Activated CD4-positive, alpha-beta T cell treated with anti-CD3 and anti-CD28 coated beads for 48 hours (primary cell): ENCODE data around the gene PHF20.
"Not testable (repeated sequence)": the region's sequence is repeated elsewhere in the genome, so short reads cannot be mapped to it uniquely, and the experiment has no call there.

Experiments
- DNase-seq: peaks from one replicate; pipeline ENCODE4 v3.0.0-alpha.2; 2020

PHF20 gene

DNA sequence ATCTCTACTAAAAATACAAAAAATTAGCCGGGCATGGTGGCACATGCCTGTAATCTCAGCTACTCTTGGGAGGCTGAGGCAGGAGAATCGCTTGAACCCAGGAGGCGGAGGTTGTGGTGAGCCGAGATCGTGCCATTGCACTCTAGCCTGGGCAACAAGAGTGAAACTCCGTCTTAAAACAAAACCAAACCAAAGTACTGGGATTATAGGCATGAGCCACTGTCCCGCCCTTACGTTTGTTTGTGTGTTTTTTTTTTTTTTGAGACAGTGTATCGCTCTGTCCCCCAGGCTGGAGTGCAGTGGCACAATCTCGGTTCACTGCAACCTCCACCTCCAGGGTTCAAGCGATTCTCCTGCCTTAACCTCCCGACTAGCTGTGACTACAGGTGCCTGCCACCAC, 12.0 kb downstream of the PHF20 start:
- DNase-seq: not testable (repeated sequence)

DNA sequence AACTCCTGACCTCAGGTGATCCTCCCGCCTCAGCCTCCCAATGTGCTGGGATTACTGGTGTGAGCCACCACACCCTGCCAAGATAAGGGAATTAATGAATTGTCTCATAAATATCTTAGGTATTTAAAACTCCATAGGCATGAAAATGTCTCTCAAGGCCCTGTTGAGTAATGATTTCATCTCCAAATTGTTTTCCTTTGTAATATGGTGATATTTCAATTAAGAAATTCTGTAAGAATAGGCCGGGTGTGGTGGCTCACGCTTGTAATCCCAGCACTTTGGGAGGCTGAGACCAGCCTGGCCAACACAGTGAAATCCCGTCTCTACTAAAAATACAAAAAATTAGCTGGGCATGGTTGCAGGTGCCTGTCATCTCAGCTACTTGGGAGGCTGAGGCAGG, 13.7 kb downstream of the PHF20 start:
- not testable (repeated sequence) for DNase-seq

DNA sequence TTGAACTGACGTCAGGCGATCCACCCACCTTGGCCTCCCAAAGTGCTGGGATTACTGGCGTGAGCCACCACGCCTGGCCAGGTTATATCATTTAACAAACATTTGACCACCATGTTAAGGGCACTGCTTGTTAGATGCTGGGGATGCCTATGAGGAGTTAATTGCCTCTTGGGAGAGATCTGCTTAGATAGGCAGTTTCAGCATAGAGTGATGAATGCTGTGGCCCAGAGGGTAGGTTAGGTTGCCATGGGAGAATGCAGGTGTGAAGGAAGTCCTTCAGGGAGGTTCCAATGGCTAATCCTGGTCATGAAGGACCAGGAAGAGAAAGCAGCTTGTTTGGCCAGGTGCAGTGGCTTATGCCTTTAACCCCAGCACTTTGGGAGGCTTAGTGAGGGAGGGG, 17.0 kb downstream of the PHF20 start:
- no peak for DNase-seq

DNA sequence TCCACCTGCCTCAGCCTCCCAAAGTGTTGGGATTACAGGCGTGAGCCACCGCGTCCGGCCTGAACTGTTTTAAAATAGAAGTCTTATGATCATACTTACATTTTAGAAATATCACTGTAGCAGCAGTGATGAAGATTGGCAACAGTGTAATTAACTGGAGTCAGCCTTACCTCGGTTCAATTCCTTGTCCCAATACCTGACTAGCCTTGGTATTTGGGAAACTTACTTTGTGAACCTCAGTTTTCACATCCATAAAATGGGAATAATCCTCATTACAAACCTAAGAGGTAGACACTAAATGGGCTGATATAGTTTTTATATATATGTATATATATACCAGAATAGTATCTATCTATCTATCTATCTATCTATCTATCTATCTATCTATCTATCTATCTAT, 19.3 kb downstream of the PHF20 start:
- no peak for DNase-seq

DNA sequence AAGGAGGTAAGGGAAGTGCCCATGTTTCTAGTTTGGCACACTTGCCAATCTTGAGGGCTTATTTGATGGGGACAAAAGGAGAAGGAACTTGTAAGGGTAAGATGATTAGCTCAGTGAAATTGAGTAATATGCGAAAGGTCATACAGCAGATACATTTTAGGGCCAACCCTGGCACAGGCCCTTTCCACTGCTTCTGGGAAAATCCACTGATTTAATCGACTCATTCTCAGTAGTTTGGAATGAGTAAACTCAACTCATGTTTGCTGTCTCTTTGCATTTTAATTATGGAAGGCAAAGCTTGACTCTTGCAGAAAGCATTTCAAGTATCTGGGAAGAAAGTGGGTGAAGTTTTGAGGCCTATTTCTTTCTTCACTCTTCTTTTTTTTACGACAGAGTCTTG, 20.0 kb downstream of the PHF20 start:
- peak; percentile 22 for DNase-seq

DNA sequence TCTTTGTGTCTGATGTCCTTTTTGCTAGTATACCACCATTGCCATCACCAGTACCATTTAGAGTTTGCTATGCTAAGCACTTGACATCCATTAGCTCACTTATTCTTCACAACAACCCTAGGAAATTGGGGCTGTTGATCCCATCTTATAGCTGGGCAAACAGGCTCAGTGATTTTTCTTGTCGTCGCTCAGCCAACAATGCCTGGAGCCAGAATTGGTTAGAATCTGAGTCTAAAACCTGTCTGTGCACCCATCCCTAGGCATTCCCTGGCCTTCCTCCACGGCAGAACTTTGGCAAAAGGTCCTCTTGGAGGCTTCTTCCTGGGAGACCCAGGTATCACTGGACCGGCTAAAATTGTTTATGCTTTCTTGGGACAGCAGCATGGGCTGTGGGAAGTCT, 20.9 kb downstream of the PHF20 start:
- DNase-seq: no peak

DNA sequence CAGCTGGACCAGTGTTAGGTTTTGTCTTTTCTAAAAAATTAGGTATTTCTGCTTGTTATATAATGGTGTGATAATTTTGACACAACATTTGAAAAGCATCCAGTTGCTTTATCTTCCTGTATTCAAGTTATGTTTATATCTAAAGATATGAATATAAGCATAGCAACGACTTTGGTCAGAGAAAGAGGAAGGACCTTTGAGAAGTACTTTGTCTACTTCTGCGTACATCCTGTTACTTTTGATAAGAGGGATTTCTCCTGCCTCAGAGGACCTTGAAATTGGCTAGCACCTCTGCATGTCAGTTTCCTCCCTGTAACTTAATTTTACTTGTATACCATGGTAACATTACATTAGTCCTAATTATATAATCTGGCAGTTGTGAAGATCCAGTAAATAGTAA, 24.8 kb downstream of the PHF20 start:
- no peak for DNase-seq

DNA sequence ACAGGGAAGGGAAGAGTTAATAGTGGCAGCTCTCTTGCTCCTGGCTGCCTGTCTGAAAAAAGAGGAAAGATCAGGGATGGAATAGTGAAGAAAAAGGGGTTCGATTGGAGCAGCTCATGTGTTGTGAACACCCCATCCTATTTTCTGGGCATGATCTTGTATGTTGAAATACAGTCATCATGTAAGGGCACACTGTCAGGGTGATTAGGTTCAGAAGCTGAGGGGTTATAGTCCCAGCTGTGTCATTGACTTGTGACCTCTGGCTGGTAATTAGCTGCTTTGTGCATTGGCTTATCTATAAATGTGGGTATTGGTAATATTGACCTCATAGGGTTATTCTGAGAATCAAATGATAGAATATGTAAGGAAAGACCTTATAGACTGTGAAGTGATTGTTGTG, 30.1 kb downstream of the PHF20 start:
- no peak for DNase-seq

DNA sequence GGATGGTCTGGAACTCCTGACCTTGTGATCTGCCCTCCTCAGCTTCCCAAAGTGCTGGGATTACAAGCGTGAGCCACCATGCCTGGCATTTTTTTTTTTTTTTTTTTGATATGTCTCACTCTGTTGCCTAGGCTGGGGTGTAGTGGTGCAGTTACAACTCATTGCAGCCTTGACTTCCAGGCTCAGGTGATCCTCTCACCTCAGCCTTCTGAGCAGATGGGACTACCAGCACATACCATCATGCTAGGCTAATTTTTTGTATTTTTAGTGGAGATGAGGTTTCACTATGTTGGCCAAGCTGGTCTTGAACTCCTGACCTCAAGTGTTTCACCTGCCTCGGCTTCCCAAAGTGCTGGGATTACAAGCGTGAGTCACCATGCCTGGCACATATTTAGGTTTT, 34.3 kb downstream of the PHF20 start:
- DNase-seq: no peak

DNA sequence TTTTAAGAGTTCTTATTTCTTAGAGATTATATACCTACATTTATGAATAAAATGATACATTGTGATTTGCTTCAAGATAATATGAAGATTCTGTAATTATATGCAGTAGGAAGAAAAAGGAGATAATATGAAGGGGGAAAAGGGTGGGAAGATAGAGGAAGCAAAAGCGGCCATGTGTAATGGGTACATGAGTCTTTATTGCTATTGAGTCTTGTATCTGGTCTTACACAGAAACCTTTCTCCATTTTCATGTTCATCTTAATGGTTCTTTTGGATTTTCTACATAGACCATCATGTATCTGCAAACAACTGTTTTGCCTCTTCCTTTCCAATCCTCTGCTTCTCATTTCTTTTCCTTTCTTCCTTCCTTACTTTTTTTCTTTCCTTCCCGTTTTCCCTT, 36.1 kb downstream of the PHF20 start:
- no peak for DNase-seq

DNA sequence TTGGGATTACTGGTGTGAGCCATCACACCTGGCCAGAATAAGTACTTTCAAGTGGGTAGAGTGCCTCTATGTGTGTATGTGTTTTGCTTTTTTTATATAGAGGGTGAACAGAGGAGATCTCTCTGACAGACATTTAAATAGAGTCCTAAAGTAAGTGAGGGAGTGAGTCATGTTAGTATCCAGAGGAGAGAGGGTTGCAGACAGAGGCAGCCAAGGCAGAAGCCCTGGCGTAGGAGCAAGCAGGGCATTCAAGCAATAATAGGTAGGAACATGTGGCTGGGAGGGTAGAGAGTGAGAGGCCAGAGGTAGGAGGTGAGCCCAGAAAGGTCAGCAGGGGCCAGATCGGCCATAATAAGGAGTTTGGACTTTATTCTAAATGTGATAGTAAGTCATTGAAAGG, 48.9 kb downstream of the PHF20 start:
- no peak for DNase-seq

DNA sequence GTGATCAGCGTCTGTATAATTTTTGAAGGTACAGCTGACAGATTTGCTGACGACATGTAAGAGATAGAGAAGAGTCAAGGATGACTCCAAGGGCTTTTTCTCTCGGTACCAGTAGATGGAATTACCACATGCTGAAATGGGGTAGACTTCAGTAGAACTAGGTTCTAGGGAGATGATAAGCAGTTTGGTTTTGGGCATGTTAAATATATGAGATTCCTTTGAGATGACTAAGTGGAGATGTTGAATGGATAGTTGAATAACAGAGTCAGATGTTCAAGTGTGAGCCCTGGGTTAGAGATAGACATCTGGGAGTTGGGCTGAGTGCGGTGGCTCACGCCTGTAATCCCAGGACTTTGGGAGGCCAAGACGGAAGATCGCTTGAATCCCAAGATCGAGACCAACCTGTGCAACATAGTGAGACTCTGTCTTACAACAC, 50.0 kb downstream of the PHF20 start:
- no peak for DNase-seq

DNA sequence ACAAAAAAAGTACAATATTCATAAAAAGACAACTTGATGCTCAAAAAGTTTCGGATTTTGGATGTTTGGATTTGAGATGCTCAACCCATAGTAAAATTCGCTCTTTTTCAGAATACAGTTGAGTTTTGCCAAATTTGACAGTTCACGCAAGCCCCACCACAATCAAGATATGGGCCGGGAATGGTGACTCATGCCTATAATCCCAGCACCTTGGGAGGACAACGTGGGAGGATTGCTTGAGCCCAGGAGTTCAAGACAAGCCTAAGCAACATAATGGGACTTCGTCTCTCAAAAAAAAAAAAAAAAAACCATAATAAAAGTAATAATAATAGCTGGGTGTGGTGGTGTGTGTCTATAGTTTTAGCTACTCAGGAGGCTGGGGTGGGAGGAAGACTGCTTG, 51.3 kb downstream of the PHF20 start:
- DNase-seq: no peak

DNA sequence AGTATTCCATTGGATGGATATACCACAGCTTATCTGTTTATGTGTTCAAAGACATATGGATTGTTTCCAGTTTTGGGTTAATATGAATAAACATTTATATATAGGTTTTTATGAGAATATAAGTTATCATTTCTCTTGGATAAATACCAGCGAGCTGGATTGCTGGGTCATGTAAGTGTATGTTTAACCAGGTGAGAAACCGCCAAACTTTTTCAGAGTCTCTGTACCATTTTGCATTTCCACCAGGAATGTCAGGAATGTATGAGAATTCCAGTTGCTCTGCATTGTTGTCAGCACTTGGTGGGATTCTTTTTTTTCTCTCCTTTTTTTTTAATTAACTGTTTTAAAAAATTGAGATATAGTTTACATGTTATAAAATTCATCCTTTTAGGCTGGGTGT, 52.1 kb downstream of the PHF20 start:
- no peak for DNase-seq

DNA sequence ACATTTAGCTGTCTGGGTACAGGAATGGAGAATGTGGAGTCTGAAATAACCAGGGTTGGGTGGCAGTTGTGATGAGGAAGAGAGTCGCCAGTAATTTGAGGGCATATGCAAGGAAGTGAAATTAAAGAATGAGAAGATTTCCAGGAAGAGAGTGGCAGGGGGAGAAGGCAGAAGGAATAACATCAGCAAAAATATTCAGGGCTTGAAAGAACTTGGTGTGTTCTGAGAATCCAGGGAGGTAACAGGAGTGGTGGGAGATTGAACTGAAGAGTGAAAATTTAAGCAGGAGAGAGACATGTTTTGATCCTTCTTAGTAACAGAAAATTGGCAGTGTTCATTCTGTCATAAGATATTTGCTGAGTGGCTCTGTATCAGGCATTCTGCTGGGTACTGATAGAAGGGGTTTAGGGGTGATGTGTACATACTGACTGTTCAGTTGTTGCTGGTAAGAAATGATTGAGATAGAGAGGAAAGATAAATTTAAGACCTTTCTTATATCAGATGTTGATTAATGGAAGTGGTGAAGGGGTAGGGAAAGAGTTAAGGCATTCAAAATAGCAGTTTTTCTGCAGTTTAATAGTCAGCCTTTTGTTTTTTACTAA, 54.7 kb downstream of the PHF20 start:
- no peak for DNase-seq

DNA sequence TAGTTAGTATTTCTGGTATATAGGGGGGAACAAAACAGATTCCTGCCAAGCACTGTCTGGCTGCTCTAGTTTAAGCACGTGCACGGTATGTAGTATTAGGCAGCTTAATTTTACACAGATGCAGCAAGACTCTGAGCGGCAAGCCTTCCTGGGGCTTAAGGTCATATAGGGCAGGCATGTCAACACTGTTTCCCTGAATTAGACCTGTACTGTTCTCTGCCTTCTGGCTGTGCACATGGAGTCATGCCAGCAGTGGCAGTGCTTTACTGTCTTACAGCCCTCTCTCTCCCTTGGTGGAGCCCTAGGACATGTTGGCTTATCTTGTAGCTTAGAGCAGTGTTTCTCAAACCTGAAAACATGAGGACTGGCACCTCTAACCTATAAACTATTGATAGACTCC, 56.6 kb downstream of the PHF20 start:
- DNase-seq: no peak

DNA sequence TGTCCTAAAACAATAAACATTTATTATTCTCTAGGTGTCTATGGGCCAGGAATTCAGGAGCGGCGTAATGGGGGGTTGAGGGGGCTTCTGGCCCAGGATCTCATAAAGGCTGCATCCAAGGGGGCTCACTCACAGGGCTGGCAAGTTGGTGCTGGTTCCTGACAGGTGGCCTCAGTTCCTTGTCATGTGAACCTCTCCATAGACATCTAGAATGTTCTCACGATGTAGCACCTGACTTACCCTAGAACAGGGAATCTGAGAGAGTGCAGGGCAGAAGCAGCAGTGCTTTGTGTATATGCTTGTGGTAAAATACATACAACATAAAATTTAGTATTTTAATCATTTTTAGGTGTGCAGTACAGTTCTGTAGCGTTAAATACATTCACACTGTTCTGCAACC, 57.1 kb downstream of the PHF20 start:
- no peak for DNase-seq

DNA sequence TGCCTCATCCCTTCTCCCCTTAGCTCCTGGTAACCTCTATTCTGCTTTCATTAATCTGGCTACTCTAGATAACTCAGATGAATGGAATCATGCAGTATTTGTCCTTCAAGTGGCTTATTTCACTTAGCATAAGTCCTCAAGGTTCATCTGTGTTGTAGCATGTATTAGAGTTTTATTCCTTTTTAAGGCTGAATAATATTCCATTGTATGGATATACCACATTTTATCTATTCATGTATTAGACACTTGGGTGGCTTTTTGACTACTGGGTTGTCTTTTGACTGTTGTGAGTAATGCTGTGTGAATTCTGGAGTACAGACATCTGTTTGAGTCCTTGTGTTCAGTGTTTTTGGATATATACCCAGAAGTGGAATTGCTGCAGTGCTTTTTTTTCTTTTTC, 58.4 kb downstream of the PHF20 start:
- no peak for DNase-seq

DNA sequence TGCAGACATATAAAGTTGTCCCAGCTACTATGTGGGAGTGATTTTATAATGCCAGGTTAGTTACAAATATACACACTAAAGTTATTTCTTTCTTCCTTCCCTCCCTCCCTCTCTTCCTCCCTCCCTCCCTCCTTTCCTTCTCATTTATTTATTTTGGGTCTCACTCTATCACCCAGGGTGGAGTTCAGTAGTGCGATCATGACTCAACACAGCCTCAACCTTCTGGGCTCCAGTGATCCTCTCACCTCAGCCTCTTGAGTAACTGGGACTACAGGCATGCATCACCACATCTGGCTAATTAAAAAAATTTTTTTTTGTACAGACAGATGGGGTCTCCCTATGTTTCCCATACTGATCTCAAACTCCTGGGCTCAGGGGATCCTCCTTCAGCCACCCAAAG, 59.2 kb downstream of the PHF20 start:
- DNase-seq: peak; percentile 25

DNA sequence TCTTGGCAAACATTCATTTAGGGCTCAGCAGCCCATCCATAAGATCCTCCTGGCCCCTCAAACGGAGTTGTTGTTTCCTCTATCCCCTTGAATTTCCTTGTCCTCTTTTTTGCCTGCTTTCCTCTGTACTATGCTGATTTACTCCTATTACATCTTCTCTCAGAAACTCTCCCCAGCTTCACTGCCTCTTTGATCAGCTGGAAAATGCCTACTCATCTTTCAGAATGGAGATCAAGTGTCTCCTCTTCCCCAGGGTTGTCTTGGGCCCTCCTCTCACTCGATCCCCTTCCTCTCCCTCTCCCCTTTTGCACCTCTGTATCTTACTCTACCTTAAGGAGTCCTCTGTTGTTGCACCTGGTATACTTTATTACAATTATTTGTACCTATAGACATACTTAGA, 60.2 kb downstream of the PHF20 start:
- DNase-seq: no peak

DNA sequence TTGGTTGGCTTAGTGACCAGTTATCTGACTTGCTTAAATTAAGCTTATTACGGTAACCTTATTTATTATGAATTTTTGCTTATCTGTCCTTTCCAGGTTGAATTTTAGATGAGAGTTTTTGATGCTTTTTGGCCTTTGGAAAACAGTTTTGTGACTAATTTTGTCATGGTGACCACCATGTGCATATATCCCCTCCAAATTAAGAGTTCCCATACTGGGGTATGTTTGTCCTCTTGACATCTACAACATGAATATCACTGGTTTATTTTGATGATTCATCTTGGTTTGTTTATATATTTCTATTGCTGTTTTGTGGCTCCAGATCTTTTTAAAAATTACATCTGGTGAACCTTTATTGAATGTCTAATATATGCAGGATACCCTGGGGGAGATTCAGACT, 61.4 kb downstream of the PHF20 start:
- no peak for DNase-seq

DNA sequence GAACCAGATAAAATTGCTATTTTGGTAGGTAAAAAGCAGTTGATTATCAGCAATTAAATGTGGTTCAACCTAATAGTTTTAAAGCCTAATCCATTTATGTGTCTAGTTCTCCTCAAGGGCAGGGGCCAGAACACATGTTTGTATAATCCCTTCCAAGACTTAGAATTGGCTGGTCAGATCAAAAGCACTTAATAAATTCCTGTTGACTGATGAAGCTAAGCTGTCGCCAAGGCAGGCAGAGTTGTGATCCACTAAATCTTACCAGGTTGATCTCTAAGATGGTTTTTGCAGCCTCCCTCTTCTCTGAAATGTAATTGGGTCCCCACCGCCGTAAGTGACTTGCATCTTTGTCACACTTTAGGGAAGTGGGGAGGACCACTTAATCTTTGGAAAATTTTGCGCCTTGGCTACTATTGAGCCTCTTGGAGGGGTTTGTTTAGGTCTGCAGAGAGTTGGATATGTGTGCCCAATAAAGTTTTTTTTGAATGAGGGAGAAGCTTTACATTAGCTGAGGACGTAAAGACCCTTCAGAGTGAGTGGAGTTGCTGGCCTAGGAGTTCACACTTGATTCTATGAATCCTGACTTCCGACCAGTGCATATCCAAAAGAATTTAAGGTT, 65.9 kb downstream of the PHF20 start:
- DNase-seq: no peak

DNA sequence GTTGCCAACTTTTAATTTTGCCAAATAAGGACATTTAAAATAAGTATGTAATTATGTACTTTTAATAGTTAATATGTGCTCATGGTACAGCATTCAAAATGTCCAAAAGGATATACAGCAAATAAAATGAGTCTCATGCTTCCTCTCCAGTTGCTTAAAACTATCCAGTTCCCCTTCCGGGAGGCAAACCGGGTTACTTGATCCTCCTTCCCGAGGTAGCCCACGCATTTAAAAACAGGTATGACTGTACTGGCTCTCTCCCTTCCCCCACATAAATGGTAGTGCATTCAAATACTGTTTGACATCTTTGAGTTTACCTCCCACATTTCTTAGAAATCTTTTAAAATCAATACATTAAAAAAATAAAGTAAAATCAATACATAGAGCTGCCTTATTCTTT, 66.4 kb downstream of the PHF20 start:
- DNase-seq: no peak

DNA sequence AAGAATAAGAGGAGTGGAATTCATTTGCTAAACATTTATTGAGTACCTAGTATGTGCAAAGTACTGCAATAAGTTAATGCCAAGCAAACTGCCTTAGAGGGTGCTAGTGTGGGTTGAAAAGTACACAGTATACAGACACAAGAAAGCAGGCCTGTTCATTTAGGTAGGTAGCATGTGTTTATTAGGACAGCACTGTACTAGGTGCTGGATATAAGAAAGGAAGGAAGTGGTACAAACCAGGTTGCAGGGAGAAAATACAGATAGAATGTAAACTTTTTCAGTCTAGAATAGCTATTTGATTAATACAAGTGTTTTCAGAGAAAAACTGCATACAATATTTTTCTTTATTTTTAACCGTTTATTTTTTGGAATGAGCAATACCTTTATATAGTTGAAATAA, 68.1 kb downstream of the PHF20 start:
- no peak for DNase-seq

DNA sequence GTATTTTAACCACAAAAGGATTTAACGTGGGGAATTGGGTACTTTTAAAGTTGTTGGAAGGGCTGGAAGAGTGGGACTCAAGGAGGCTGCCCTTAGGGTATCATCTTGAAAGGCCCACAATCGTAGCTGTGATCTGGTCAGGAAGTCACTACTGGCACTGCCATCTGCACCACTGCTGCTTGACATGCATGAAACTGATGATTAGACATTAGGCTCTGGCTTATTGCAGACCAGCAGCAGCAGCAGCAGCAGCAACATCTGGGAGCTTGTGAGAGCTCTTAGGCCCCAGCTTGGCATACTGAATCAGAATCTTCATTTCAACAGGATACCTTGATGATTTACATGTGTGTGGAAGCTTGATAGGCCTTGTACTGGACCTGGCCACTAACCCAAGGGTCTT, 68.6 kb downstream of the PHF20 start:
- DNase-seq: no peak
